ENCODE measurements around the gene SUN5.

Gene SUN5

DNA sequence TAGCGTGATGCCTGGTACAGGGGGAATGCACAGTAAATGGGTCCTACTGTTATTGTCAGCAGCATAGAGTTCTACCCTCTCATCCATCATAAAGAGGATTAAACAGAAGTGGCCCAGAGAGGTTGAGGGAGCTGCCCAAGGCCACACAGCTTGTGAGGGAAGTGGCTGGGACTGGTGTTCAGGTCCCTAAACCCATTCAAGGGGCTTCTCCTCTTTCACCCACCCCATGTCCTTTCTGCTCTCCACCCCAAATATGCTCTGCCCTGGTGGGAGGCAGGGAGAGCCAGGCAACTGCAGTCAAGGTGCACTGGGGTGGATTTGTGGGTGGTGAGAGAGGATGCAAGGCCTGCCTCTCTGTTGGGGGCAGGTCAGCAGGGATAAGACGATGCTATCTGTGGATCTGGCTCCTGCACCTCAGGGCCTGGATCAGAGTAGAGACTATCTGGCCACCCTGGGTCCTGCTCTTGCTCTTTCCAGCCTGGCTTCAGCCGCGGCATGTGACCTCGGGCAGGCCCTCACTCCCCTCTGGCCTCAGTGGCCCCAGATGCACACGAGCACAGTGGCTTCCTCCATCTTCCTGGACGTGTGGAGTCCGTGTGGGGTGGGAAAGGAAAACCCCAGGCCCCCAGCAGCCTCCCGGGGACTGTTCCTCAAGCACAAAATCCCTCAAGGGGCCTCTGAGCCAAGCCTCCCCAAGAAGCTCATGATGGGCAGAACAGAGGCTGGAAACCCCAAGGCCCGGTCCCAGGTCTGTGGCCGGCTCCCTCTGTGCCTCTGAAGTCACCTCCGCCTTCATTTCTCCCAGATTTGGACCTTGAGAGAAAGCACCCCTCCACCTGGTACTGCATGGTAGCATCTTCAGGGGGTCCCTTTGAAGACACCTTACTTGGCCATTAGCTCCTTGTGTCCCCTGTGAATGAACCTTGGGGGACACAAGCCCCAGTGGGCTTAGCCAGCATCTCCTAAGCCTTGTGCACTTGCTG lies 23.8 kb upstream of the SUN5 start:
- no peak overlapping the region for H3K4me3 ChIP-seq (ENCODE audit: control insufficient read depth, low read depth, low read length)
- no peak for DNase-seq (ENCODE audit: low read depth)
- TF ChIP-seq, protein P1, sequence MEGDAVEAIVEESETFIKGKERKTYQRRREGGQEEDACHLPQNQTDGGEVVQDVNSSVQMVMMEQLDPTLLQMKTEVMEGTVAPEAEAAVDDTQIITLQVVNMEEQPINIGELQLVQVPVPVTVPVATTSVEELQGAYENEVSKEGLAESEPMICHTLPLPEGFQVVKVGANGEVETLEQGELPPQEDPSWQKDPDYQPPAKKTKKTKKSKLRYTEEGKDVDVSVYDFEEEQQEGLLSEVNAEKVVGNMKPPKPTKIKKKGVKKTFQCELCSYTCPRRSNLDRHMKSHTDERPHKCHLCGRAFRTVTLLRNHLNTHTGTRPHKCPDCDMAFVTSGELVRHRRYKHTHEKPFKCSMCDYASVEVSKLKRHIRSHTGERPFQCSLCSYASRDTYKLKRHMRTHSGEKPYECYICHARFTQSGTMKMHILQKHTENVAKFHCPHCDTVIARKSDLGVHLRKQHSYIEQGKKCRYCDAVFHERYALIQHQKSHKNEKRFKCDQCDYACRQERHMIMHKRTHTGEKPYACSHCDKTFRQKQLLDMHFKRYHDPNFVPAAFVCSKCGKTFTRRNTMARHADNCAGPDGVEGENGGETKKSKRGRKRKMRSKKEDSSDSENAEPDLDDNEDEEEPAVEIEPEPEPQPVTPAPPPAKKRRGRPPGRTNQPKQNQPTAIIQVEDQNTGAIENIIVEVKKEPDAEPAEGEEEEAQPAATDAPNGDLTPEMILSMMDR (IDR thresholded peaks at IDR 0.05; ENCODE audit: control insufficient read depth, insufficient read depth, low read depth, low read length, missing control alignments): no peak

DNA sequence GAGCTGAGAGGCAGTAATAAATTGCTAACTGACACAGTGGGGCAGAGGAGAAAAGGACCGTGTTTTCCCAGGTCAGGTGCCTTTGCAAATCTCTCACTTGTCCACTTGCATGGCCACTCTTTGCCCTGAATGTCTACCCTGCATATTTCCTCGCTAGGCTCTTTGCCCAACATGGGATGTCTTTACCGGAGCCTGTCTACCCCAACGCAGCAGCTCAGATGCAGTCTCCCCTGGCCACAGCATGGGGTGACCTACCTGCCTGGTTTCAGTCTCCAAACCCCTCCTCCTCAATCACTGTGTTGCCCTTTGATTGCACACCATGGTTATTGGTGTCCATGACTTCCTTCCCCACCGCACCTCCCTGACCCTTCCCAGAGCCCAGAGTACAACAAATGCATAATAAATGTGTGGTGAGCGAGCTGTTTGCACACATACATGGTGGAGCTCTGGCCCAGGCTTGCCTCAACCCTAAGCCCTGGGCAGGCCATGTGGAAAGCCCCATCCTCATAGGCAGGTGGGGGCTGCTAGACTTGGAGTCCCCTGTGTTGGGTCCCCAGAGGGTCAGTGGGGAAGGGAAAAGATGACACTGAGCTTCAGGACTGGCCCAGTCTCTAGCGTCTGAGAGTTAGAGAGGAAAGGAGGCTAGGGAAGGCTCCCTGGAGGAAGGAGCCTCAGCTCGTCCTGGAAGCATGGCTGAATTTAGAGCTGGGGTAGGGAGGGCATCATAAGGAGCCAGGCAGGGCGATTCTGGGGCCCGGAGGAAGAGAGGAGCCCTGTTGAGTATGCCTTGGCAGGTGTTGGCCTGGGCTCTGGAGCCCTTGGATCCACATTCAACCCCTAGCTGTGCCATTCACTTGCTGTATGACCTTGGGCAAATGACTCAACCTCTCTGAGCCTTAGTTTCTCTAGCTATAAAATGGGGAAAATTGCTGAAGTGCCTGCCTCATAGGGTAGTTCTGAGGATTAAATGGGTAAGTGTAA lies 22.8 kb upstream of the SUN5 start:
- no peak overlapping the region for H3K4me3 ChIP-seq (ENCODE audit: control insufficient read depth, low read depth, low read length)
- DNase-seq (ENCODE audit: low read depth): no peak
- TF ChIP-seq, protein P1 (IDR thresholded peaks at IDR 0.05; ENCODE audit: control insufficient read depth, insufficient read depth, low read depth, low read length, missing control alignments): no peak

DNA sequence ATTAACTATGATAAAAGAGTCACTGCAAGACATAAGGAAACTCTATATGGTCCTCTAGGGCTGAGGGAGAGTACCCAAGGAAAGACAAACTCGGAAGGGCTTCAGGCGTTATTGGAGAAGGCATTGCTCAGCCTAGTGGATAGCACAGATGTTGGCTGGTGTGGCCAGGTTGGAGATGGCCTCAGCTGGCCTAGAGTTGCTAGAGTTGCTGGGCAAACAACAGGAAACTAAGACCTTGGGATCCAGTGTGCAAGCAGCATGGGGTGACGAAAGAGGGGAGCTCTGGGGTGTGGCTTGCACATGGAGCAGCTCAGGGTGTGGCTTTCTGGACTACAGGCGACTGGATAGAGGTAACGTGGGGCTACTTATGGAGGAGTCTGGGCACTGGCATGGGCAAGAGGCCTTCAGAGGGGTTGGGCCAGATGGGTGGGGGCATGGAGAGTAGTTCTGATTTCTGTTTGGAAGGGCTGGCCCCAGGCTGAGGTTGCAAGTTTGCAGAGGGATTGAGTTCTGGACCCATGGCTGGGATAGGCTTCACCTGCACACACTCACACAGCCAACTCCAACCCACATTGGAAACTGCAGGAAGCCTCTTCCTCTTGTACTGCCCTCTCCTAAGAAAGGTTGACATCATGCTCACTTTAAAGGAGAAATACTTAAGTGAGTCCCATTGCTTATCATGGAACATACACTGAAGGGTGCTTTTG lies 22.0 kb upstream of the SUN5 start:
- DNase-seq (ENCODE audit: low read depth): no peak
- TF ChIP-seq, protein P1 (IDR thresholded peaks at IDR 0.05; ENCODE audit: control insufficient read depth, insufficient read depth, low read depth, low read length, missing control alignments): no peak
- no peak overlapping the region for H3K4me3 ChIP-seq (ENCODE audit: control insufficient read depth, low read depth, low read length)

DNA sequence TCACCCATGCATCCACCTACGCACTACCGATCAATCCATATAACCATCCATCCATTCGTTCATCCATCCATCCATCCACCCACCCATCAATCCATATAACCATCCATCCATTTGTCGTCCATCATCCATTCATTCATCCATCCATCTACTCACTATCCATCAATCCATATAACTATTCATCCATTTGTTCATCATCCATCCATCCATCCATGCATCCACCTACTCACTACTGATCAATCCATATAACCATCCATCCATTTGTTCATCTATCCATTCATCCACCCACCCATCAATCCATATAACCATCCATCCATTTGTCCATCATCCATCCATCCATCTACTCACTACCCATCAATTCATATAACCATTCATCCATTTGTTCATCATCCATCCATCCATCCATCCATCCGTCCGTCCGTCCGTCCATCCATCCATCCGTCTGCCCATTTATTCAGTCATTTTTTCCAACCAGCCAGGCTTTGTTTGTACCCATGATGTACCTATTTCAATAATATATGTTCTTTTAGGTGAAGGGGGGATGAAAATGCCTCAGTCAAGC lies 21.2 kb upstream of the SUN5 start:
- no peak overlapping the region for H3K4me3 ChIP-seq (ENCODE audit: control insufficient read depth, low read depth, low read length)
- TF ChIP-seq, protein P1 (IDR thresholded peaks at IDR 0.05; ENCODE audit: control insufficient read depth, insufficient read depth, low read depth, low read length, missing control alignments): no peak
- no peak for DNase-seq (ENCODE audit: low read depth)

- TF ChIP-seq, protein P1 (IDR thresholded peaks at IDR 0.05; ENCODE audit: control insufficient read depth, insufficient read depth, low read depth, low read length, missing control alignments): no peak
These were observed 20.5 kb upstream of the SUN5 start for GRCh38 chr20:33024609-33025317.

More at GRCh38 chr20:33024609-33025317, 20.5 kb upstream of the SUN5 start:
- DNase-seq (ENCODE audit: low read depth): no peak
- no peak overlapping the region for H3K4me3 ChIP-seq (ENCODE audit: control insufficient read depth, low read depth, low read length)
